Activated naive CD8-positive, alpha-beta T cell treated with anti-CD3 and anti-CD28 coated beads, Interleukin-2, amount 10 ng/mL, durations not matched to agents 7 days and 5 days (primary cell): Measurements from ENCODE around the gene LYPD8. TPM values are rescaled to one million over a fixed set of nuclear protein-coding genes. Genes with fewer than 3 reads are reported as not detected.
"Not testable (repeated sequence)": the region's sequence is repeated elsewhere in the genome, so short reads cannot be mapped to it uniquely, and the experiment has no call there.

Experiments used
- ATAC-seq: fragments of 150-1000 bp; cut with Tn5 transposase; one replicate; pipeline ENCODE4 v1.10.0; 2021; ENCODE audit warnings: low read depth, moderate library complexity
- POLR2A ChIA-PET: fragments of 350-600 bp; sonication (Branson Sonifier 250); formaldehyde crosslinking; loops from one replicate; lab custom pipeline; 2021; ENCODE audit warnings: antibody characterized with exemption; lab: Charles Lee
- DNase-seq: peaks from one replicate; pipeline ENCODE4 v3.0.0; 2021
- H3K27ac Mint-ChIP-seq: one replicate; pipeline ENCODE4 v1.8.0; 2022; ENCODE audit warnings: mild to moderate bottlenecking, mixed read lengths
- H3K27me3 Mint-ChIP-seq: one replicate; pipeline ENCODE4 v1.8.0; 2022; ENCODE audit warnings: mild to moderate bottlenecking, moderate library complexity, mixed read lengths
- H3K36me3 Mint-ChIP-seq: one replicate; pipeline ENCODE4 v1.8.0; 2021; ENCODE audit warnings: mild to moderate bottlenecking, mixed read lengths
- H3K4me1 Mint-ChIP-seq: one replicate; pipeline ENCODE4 v1.8.0; 2021; ENCODE audit warnings: mixed read lengths
- H3K4me3 Mint-ChIP-seq: one replicate; pipeline ENCODE4 v1.8.0; 2022; ENCODE audit warnings: mild to moderate bottlenecking, moderate library complexity, mixed read lengths
- H3K9me3 Mint-ChIP-seq: one replicate; pipeline ENCODE4 v1.8.0; 2021; ENCODE audit warnings: mixed read lengths
- total RNA-seq, 2 experiments: library from RNA; stranded (reverse); gene quantifications; one replicate each; pipeline ENCODE4 v1.2.3, GENCODE V29; 2021

LYPD8 gene, protein sequence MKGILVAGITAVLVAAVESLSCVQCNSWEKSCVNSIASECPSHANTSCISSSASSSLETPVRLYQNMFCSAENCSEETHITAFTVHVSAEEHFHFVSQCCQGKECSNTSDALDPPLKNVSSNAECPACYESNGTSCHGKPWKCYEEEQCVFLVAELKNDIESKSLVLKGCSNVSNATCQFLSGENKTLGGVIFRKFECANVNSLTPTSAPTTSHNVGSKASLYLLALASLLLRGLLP
- not detected for total RNA-seq

DNA sequence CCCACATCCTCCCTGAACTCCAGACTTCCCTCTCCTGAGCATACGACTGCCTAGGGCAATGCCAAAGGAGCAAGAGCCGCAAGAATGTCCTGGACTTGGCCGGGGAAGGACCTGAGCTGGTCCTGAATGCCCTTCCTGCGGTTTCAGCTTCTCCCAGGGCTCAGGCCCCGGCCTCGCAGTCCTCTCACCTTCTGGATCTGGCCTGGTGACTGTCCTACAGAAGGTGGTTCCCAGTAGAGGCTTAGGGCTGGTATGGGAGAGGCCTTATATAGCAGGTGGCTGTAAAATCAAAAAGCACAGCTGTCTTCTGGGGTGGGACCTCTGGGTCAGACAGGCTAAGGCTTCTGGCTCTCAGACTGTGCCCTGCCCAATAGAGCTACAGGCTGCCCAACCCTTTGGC is at the start of gene LYPD8:
TSS of gene LYPD8 (minus strand) at position 243 of the 400 bp plus-strand sequence. CDS start 4,678 bp downstream, outside the sequence.
- Mint-ChIP-seq H3K27ac (no peak within 1 kb of the TSS), H3K27me3 (peaks cover under 1% of the 10 kb centered on the region), H3K36me3 (no peaks in the 10 kb centered on the region), H3K9me3 (peaks cover under 1% of the 10 kb centered on the region), H3K4me1 (peaks cover 7% of the 10 kb centered on the region), H3K4me3 (no peak within 1 kb of the TSS)
- ATAC-seq = no peak
- DNase-seq = no peak
- POLR2A ChIA-PET = no interaction called here

DNA sequence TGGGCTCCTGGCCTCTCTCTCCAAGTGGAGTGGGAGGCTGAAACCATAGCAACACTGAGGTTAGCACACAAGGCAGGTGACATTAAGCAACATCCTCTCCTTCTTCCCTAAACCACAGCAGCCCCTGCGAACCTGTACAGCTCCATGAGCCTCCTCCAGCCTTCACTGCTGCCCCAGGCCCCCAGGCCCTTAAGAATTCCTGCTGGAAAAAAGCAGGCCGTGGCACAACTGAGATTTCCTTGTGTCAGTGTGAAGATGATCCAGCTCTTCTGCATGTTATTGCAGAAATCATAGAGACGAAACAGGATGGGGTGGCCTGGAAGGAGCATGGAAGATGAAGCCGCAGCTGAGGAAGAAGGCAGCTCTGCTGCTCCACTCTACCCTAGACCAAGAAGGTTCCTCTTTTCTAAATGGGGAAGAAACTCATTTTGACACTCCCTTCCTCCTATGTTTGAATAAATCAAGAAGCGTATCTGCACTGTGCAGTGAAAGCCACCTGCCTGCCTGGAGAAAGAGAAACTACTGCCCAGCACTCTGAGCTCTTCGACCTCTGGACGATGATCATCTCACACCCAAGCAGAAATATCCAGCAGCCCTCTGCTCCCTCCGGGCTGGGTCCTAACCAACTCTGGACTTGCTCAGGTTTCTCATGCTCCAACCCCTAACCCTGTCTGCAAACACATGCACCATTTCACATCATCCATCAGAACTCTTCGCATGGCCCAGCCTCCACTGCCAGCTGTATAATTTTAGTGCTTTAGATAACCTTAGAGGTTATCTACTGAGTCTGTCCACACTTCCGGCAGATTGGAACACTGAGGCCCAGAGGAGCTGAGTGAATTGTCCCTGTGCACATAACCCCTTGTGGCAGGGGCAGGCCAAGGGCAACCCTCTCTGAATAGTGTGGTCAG is 49.5 kb upstream of the LYPD8 start:
- no peak for ATAC-seq
- no peak overlapping the region for H3K27ac Mint-ChIP-seq

DNA sequence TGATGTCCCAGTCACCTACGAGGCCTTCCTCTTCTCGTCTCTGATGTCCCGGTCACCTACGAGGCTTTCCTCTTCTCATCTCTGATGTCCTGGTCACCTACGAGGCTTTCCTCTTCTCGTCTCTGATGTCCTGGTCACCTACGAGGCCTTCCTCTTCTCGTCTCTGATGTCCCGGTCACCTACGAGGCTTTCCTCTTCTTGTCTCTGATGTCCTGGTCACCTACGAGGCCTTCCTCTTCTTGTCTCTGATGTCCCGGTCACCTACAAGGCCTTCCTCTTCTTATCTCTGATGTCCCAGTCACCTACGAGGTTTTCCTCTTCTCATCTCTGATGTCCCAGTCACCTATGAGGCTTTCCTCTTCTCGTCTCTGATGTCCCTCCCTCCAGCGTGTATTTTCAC is 47.9 kb upstream of the LYPD8 start:
- DNase-seq, H3K36me3 Mint-ChIP-seq, H3K4me3 Mint-ChIP-seq, H3K27ac Mint-ChIP-seq, H3K4me1 Mint-ChIP-seq, H3K9me3 Mint-ChIP-seq, POLR2A ChIA-PET, ATAC-seq: not testable (repeated sequence)
- H3K27me3 Mint-ChIP-seq = peaks cover 10% of the 10 kb centered on the region

More for the DNA sequence above, 49.5 kb upstream of the LYPD8 start:
- peaks cover 7% of the 10 kb centered on the region for H3K4me1 Mint-ChIP-seq
- no peak for DNase-seq
- H3K4me3 Mint-ChIP-seq = no peak overlapping the region
- no peaks in the 10 kb centered on the region for H3K36me3 Mint-ChIP-seq
- no peaks in the 10 kb centered on the region for H3K9me3 Mint-ChIP-seq
- H3K27me3 Mint-ChIP-seq = peaks cover 5% of the 10 kb centered on the region
- POLR2A ChIA-PET = interaction anchor here (0.6 kb wide), 1 partner anchor 14 kb away, joined by 5 read pairs; no protein-coding TSS in a partner anchor

DNA sequence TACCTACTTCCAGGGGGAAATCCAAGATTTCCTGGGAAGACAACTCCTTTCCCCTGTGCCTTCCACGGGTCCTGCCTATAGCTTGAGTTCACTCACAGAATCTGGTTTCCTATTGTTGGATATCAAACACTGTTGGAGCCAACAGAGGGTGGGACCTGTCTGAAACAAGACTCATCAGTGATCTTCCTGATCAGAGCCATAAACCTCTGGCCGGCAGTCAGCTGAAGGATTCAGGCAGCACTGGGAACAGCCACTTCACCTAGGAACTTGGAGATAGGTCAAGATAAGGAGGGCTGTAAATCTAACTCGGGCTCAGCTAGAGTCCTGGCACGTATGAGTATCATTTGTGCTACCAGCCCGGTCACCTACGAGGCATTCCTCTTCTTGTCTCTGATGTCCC is 46.9 kb upstream of the LYPD8 start:
- no peaks in the 10 kb centered on the region for H3K36me3 Mint-ChIP-seq
- H3K4me3 Mint-ChIP-seq = no peak overlapping the region
- POLR2A ChIA-PET = no interaction called here
- DNase-seq = no peak
- no peaks in the 10 kb centered on the region for H3K9me3 Mint-ChIP-seq
- ATAC-seq = no peak
- no peak overlapping the region for H3K27ac Mint-ChIP-seq
- H3K4me1 Mint-ChIP-seq = peaks cover 7% of the 10 kb centered on the region
- H3K27me3 Mint-ChIP-seq = peaks cover 10% of the 10 kb centered on the region

DNA sequence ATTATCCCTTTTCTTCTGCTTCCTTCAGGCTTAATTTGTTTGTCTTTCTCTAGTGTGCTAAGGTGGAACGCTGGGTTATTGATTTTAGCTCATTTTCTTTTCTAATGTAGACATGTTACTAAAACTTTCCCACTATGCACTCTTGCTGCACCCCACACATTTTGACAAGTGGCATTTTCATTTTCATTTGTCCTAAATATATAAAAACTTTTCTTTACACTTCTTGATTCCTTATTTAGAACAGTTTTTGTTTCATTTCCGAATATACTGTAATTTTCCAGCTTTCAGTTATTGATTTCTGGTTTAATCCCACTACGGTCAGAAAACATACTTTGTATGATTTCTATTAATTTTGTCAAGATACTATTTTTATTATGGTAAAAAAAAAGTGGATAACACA is 44.9 kb upstream of the LYPD8 start:
- Mint-ChIP-seq H3K36me3 (no peaks in the 10 kb centered on the region), H3K27ac (no peak overlapping the region), H3K4me3 (no peak overlapping the region), H3K4me1 (peaks cover 7% of the 10 kb centered on the region), H3K27me3 (peaks cover 14% of the 10 kb centered on the region), H3K9me3 (no peaks in the 10 kb centered on the region)
- DNase-seq = no peak
- POLR2A ChIA-PET = no interaction called here
- ATAC-seq = no peak

DNA sequence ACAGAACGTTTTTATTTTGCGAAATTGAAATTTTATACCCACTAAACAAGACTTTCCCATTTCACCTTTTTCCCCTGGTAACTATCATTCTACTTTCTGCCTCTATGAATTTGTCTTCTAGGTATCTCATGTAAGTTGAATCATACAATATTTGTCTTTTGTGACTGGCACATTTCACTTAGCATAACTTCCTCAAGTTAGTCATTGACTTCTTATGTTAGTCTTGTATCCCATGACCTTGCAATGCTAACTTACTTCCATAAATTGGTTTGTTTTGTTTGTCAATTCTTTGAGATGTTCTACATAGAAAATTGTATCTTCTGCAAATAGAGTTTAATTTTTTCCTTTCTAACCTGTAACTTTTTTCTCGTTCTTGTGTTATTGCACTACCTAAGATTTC is 43.2 kb upstream of the LYPD8 start:
- ATAC-seq = no peak
- no peaks in the 10 kb centered on the region for H3K4me1 Mint-ChIP-seq
- no peak for DNase-seq
- no peak overlapping the region for H3K4me3 Mint-ChIP-seq
- H3K27ac Mint-ChIP-seq = no peak overlapping the region
- POLR2A ChIA-PET = no interaction called here
- H3K9me3 Mint-ChIP-seq = peaks cover 3% of the 10 kb centered on the region
- peaks cover 16% of the 10 kb centered on the region for H3K27me3 Mint-ChIP-seq
- no peaks in the 10 kb centered on the region for H3K36me3 Mint-ChIP-seq

DNA sequence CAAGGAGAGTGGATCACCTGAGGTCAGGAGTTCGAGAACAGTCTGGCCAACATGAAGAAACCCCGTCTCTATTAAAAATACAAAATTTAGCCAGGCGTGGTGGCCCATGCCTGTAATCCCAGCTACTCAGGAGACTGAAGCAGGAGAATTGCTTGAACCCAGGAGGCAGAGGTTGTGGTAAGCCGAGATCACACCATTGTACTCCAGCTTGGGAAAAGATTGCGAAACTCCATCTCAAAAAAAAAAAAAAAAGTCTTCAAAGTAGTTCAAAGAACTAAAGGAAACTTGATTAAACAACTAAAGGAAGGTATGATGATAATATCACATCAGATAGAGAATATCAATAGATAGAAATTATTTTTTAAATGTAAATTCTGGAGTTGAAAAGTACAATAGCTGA is 39.1 kb upstream of the LYPD8 start:
- DNase-seq, POLR2A ChIA-PET, H3K36me3 Mint-ChIP-seq, H3K4me3 Mint-ChIP-seq, ATAC-seq, H3K9me3 Mint-ChIP-seq, H3K4me1 Mint-ChIP-seq, H3K27ac Mint-ChIP-seq: not testable (repeated sequence)
- H3K27me3 Mint-ChIP-seq = peaks cover 15% of the 10 kb centered on the region

DNA sequence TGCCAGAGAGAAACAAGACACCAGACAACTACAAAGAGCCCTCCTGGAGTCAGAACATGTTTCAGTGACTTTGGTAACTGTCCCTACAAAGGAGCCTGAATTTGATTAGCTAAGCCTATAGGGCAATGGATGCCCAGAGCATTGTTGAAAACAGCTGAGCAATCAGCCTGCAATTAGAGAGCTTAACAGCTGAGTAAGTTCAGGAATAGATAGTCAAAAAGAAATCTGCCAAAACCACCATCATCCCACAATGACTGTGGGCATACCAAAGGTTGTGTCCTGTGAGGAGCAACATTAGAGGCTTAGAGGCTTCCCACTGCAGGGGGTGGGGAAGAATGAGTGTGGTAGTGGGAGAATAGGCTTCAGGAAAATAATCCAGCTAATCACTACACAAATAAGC is 38.0 kb upstream of the LYPD8 start:
- DNase-seq = no peak
- POLR2A ChIA-PET = no interaction called here
- Mint-ChIP-seq H3K27ac (no peak overlapping the region), H3K27me3 (peaks cover 9% of the 10 kb centered on the region), H3K9me3 (peaks cover 3% of the 10 kb centered on the region), H3K36me3 (no peaks in the 10 kb centered on the region), H3K4me1 (no peaks in the 10 kb centered on the region), H3K4me3 (no peak overlapping the region)
- no peak for ATAC-seq

DNA sequence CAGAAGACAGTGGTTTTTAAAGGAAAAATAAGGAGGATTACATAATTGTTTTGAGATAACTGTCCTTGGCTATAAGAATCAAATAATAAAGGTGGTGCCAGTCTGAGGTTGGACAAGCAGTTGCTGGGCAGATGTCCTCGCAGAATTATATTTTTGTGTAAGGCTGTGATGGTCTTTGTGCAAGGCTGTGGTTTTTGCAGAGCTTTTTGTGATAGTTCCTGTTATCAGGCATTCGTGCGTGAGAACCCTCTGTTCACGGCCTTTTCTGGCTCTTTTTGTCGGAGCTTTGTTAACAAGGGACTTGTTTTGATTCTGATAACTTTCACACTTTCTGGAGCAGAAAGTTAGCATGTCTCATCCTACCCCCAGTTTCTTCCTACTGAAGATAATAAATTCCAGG is 36.8 kb upstream of the LYPD8 start:
- H3K27me3 Mint-ChIP-seq = peaks cover 12% of the 10 kb centered on the region
- H3K36me3 Mint-ChIP-seq = no peaks in the 10 kb centered on the region
- DNase-seq = no peak
- no peak overlapping the region for H3K27ac Mint-ChIP-seq
- POLR2A ChIA-PET = no interaction called here
- H3K4me3 Mint-ChIP-seq = no peak overlapping the region
- H3K9me3 Mint-ChIP-seq = peaks cover 3% of the 10 kb centered on the region
- ATAC-seq = no peak
- no peaks in the 10 kb centered on the region for H3K4me1 Mint-ChIP-seq

DNA sequence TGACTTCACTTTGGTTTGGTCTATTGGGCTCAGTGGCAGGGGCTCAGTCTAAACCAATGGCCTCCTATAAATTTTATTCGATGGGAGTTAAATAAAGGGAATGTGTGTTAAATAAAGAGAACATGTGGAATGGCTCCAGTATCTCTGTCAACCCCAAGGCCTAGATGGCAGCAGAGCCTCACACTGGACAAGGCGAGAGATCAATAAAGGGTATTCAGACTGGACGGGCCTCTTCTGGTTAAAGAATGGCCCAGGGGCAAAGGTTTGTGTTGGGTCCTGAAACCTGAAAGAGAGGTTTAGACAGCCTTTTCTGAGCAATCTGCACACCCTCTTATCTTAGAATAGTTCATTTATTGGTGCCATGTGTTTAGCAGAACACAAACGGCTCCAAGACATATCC is 35.5 kb upstream of the LYPD8 start:
- H3K4me1 Mint-ChIP-seq = no peaks in the 10 kb centered on the region
- no peaks in the 10 kb centered on the region for H3K36me3 Mint-ChIP-seq
- H3K4me3 Mint-ChIP-seq = no peak overlapping the region
- no peak overlapping the region for H3K27ac Mint-ChIP-seq
- peaks cover 3% of the 10 kb centered on the region for H3K9me3 Mint-ChIP-seq
- H3K27me3 Mint-ChIP-seq = peaks cover 11% of the 10 kb centered on the region
- no peak for DNase-seq
- ATAC-seq = no peak
- POLR2A ChIA-PET = no interaction called here

DNA sequence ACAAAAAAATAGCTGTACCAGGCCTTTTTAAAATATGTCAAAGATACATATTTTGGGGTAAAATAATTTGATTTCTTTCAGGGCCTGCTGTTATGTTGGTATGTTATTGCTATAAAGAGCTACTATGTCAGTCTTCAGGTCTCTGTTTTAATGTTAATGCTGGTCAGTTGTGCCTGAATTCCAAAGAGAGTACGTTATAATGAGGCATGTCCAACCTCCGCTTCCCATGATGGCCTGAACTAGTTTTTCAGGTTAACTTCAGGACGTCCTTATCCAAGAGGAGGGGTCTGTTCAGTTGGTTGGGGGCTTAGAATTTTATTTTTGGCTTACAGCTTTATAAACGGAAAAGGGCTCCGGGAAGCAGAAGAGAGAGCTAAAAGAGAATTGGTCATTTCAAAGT is 34.9 kb upstream of the LYPD8 start:
- H3K9me3 Mint-ChIP-seq = peaks cover 3% of the 10 kb centered on the region
- H3K27ac Mint-ChIP-seq = no peak overlapping the region
- POLR2A ChIA-PET = no interaction called here
- H3K4me3 Mint-ChIP-seq = no peak overlapping the region
- no peak for DNase-seq
- H3K27me3 Mint-ChIP-seq = peaks cover 11% of the 10 kb centered on the region
- ATAC-seq = no peak
- no peaks in the 10 kb centered on the region for H3K36me3 Mint-ChIP-seq
- no peaks in the 10 kb centered on the region for H3K4me1 Mint-ChIP-seq

DNA sequence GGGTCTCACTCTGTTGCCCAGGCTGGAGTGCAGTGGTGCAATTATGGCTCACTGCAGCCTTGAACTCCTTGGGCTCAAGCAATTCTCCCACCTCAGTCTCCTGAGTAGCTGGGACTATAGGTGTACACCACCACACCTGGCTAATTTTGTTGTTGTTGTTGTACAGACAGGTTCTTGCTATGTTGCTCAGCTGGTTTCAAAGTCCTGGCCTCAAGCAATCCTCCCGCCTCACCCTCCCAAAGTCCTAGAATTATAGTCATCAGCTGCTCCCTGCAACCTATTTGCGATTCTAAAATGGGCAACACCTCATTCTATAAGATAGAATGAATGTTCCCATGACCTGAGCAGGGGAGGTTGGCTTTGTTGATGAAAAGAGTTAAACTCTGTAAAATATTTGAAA is 33.8 kb upstream of the LYPD8 start:
- peaks cover 12% of the 10 kb centered on the region for H3K27me3 Mint-ChIP-seq
- POLR2A ChIA-PET, H3K9me3 Mint-ChIP-seq, H3K4me1 Mint-ChIP-seq, H3K36me3 Mint-ChIP-seq, DNase-seq, ATAC-seq, H3K4me3 Mint-ChIP-seq, H3K27ac Mint-ChIP-seq: not testable (repeated sequence)

DNA sequence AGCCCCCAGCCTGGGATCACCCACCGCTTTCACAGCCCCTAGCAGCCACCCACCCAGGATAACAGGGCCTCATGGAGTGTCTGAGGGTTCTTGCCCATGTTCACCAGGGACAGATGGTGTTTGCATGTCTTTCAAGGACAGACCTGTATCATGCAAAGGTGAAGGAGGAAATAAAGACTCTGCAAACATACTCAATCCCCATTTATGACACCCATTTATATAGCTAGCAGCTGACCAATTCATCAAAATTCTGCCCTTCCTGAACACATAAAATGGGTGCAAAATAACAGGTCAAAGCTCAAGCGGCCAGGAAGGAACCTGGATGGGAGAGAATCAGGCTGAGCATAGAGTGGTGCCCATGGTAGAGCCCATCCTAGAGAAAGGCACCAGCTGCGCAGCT is 32.8 kb upstream of the LYPD8 start:
- DNase-seq = no peak
- Mint-ChIP-seq H3K9me3 (no peaks in the 10 kb centered on the region), H3K36me3 (no peaks in the 10 kb centered on the region), H3K4me3 (no peak overlapping the region), H3K4me1 (no peaks in the 10 kb centered on the region), H3K27me3 (peaks cover 12% of the 10 kb centered on the region), H3K27ac (no peak overlapping the region)
- ATAC-seq = no peak
- POLR2A ChIA-PET = no interaction called here

DNA sequence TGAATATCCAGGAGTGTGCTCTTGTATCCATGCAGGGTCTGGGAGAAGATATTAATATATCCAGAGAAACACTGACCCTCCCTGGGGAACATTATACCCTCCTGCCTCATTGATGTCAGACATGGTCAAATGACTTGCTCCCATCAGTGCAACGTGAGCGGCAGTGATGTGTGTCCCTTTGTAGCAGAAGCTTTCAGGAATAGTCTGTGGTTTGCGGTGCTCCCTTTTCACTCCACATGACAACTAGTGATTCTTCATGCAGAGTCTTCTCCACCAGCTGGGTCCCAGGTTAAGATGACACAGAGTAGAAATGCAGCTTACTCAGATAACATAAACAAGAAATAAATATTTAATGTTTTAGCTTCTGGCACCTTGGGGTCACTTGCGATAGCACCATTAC is 31.9 kb upstream of the LYPD8 start:
- Mint-ChIP-seq H3K4me1 (no peaks in the 10 kb centered on the region), H3K36me3 (no peaks in the 10 kb centered on the region), H3K9me3 (no peaks in the 10 kb centered on the region), H3K27me3 (peaks cover 8% of the 10 kb centered on the region), H3K4me3 (no peak overlapping the region), H3K27ac (no peak overlapping the region)
- ATAC-seq (no peak), DNase-seq (no peak)
- POLR2A ChIA-PET = no interaction called here
